ENCODE data around the gene ZNF512B. TPM values are rescaled to one million over a fixed set of nuclear protein-coding genes. Genes with fewer than 3 reads are reported as not detected.
"Not testable (repeated sequence)": the region's sequence is repeated elsewhere in the genome, so short reads cannot be mapped to it uniquely, and the experiment has no call there.

The ZNF512B gene
- total RNA-seq, 2 donors from 2014 or later = 23.7 to 26.8 TPM

- no peaks in the 10 kb centered on the region for H3K9me3 ChIP-seq (ENCODE audit: control insufficient read depth, low read length)
- 96% methylated on average over 13 to 18 of the region's 19 CpGs for WGBS, 2 experiments (ENCODE audit: insufficient coverage in 1 of 2, insufficient read length in 1 of 2)
- H3K4me1 Mint-ChIP-seq = peaks cover 7% of the 10 kb centered on the region
- no peaks in the 10 kb centered on the region for H3K27me3 ChIP-seq (ENCODE audit: control insufficient read depth, insufficient read depth, low read length, poor library complexity, severe bottlenecking)
- no peak overlapping the region for H3K9ac ChIP-seq (ENCODE audit: extremely low read depth, low read length, poor library complexity, severe bottlenecking)
- H3K4me3 Mint-ChIP-seq = no peak overlapping the region
- no peak overlapping the region for H3K27ac ChIP-seq (ENCODE audit: low read depth, low read length)
- TF ChIP-seq, protein P1, sequence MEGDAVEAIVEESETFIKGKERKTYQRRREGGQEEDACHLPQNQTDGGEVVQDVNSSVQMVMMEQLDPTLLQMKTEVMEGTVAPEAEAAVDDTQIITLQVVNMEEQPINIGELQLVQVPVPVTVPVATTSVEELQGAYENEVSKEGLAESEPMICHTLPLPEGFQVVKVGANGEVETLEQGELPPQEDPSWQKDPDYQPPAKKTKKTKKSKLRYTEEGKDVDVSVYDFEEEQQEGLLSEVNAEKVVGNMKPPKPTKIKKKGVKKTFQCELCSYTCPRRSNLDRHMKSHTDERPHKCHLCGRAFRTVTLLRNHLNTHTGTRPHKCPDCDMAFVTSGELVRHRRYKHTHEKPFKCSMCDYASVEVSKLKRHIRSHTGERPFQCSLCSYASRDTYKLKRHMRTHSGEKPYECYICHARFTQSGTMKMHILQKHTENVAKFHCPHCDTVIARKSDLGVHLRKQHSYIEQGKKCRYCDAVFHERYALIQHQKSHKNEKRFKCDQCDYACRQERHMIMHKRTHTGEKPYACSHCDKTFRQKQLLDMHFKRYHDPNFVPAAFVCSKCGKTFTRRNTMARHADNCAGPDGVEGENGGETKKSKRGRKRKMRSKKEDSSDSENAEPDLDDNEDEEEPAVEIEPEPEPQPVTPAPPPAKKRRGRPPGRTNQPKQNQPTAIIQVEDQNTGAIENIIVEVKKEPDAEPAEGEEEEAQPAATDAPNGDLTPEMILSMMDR (conservative IDR thresholded peaks at IDR 0.05) = no peak
- peaks cover 56% of the 10 kb centered on the region for H3K36me3 ChIP-seq (ENCODE audit: control insufficient read depth, insufficient read depth, low read length)
- no peak overlapping the region for H3K4me3 ChIP-seq (ENCODE audit: low read length)
- peaks cover under 1% of the 10 kb centered on the region for H3K4me1 ChIP-seq (ENCODE audit: control insufficient read depth, insufficient read depth, low read length)
- no peaks in the 10 kb centered on the region for H3K27me3 Mint-ChIP-seq (ENCODE audit: insufficient read depth)
- no peak overlapping the region for H3K27ac Mint-ChIP-seq
- DNase-seq = no peak
- peaks cover 61% of the 10 kb centered on the region for H3K36me3 Mint-ChIP-seq (ENCODE audit: low read depth)
- H3K9me3 Mint-ChIP-seq = no peaks in the 10 kb centered on the region
Observed at GRCh38 chr20:63931735-63932134, 38.0 kb downstream of the ZNF512B start.

DNA sequence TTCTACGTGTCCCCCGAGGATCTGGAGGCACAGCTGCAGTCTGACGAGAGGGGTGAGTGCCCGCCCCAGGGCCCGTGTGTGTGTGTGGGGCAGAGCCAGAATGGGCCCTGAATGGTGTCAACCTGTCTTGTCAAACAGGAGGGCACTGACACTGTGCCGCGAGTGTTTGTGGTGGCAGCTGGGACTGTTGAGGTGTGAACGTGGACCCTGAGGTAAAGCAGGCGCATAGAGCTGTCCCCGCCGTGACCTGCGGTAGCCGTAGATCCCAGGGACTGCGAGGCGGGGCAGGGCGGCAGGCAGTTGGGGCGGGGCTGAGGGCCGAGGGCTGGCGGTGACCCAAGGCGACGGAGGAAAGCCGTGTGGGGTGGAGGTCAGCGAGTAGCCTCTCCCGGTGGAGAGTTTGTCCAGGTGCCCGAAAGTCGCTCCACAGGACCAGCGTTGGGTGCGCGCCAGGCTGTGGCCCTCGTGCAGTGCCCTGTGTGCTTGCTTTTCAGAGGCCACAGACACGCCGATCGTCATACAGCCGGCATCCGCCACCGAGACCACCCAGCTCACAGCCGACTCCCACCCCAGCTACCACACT, 38.7 kb downstream of the ZNF512B start:
- Histone ChIP-seq H3K27ac (ENCODE audit: low read depth, low read length) (no peak overlapping the region), H3K27me3 (ENCODE audit: control insufficient read depth, insufficient read depth, low read length, poor library complexity, severe bottlenecking) (no peaks in the 10 kb centered on the region), H3K36me3 (ENCODE audit: control insufficient read depth, insufficient read depth, low read length) (peaks cover 56% of the 10 kb centered on the region), H3K4me3 (ENCODE audit: low read length) (no peak overlapping the region), H3K4me1 (ENCODE audit: control insufficient read depth, insufficient read depth, low read length) (peaks cover 4% of the 10 kb centered on the region), H3K9ac (ENCODE audit: extremely low read depth, low read length, poor library complexity, severe bottlenecking) (no peak overlapping the region), H3K9me3 (ENCODE audit: control insufficient read depth, low read length) (no peaks in the 10 kb centered on the region)
- TF ChIP-seq, protein P1 (conservative IDR thresholded peaks at IDR 0.05) = no peak
- WGBS, 2 experiments (ENCODE audit: insufficient coverage in 1 of 2, insufficient read length in 1 of 2) = 95 to 98% methylated on average over 28 to 37 of the region's 37 CpGs
- Mint-ChIP-seq H3K4me1 (peaks cover 13% of the 10 kb centered on the region), H3K9me3 (no peaks in the 10 kb centered on the region), H3K27ac (no peak overlapping the region), H3K4me3 (no peak overlapping the region), H3K27me3 (ENCODE audit: insufficient read depth) (no peaks in the 10 kb centered on the region), H3K36me3 (ENCODE audit: low read depth) (peaks cover 64% of the 10 kb centered on the region)
- no peak for DNase-seq

DNA sequence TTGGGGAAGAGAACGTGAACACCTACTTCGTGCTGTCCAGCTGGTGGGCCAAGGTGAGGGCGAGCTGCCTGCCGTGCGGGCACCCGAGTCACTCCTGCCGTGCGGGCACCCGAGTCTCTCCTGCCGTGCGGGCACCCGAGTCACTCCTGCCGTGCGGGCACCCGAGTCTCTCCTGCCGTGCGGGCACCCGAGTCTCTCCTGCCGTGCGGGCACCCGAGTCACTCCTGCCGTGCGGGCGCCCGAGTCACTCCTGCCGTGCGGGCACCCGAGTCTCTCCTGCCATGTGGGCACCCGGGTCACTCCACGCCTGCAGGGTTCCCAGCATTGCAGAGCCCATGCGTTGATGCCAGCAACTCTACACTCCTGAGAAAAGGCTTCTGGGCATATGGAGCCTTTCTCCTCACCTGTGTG, 40.3 kb downstream of the ZNF512B start:
- H3K9me3 Mint-ChIP-seq; H3K9me3 ChIP-seq (ENCODE audit: control insufficient read depth, low read length); H3K4me3 Mint-ChIP-seq; H3K27ac Mint-ChIP-seq; H3K4me1 ChIP-seq (ENCODE audit: control insufficient read depth, insufficient read depth, low read length); H3K9ac ChIP-seq (ENCODE audit: extremely low read depth, low read length, poor library complexity, severe bottlenecking); H3K4me3 ChIP-seq (ENCODE audit: low read length); H3K27me3 ChIP-seq (ENCODE audit: control insufficient read depth, insufficient read depth, low read length, poor library complexity, severe bottlenecking); DNase-seq; H3K27me3 Mint-ChIP-seq (ENCODE audit: insufficient read depth); H3K27ac ChIP-seq (ENCODE audit: low read depth, low read length): not testable (repeated sequence)
- Mint-ChIP-seq H3K36me3 (ENCODE audit: low read depth) (peaks cover 63% of the 10 kb centered on the region), H3K4me1 (peaks cover 13% of the 10 kb centered on the region)
- H3K36me3 ChIP-seq (ENCODE audit: control insufficient read depth, insufficient read depth, low read length) = peaks cover 45% of the 10 kb centered on the region
- 99% methylated on average over 31 of the region's 31 CpGs for WGBS, 2 experiments (ENCODE audit: insufficient coverage in 1 of 2, insufficient read length in 1 of 2)

DNA sequence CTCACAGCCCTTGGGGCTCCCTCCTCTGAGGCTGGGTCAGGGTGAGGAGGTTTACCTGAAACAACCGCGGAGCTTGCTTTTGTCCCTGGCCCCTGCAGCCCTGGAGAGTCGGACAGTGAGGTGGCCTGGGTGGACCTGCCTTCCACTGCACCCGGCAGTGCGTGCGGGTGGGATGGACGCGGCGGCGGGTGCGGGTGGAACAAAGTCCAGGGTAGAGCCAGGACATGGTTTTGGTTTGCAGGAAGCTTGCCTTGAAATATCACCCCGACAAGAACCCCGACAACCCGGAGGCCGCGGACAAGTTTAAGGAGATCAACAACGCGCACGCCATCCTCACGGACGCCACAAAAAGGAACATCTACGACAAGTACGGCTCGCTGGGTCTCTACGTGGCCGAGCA, 40.7 kb downstream of the ZNF512B start:
- Histone ChIP-seq H3K4me3 (ENCODE audit: low read length) (no peak overlapping the region), H3K9me3 (ENCODE audit: control insufficient read depth, low read length) (no peaks in the 10 kb centered on the region), H3K36me3 (ENCODE audit: control insufficient read depth, insufficient read depth, low read length) (peaks cover 44% of the 10 kb centered on the region), H3K27ac (ENCODE audit: low read depth, low read length) (no peak overlapping the region), H3K9ac (ENCODE audit: extremely low read depth, low read length, poor library complexity, severe bottlenecking) (no peak overlapping the region), H3K27me3 (ENCODE audit: control insufficient read depth, insufficient read depth, low read length, poor library complexity, severe bottlenecking) (no peaks in the 10 kb centered on the region), H3K4me1 (ENCODE audit: control insufficient read depth, insufficient read depth, low read length) (peaks cover 4% of the 10 kb centered on the region)
- peaks cover 63% of the 10 kb centered on the region for H3K36me3 Mint-ChIP-seq (ENCODE audit: low read depth)
- peaks cover 13% of the 10 kb centered on the region for H3K4me1 Mint-ChIP-seq
- no peaks in the 10 kb centered on the region for H3K27me3 Mint-ChIP-seq (ENCODE audit: insufficient read depth)
- TF ChIP-seq, protein P1 (conservative IDR thresholded peaks at IDR 0.05) = no peak
- H3K4me3 Mint-ChIP-seq = no peak overlapping the region
- H3K9me3 Mint-ChIP-seq = no peaks in the 10 kb centered on the region
- no peak overlapping the region for H3K27ac Mint-ChIP-seq
- 96 to 97% methylated on average over 22 to 26 of the region's 26 CpGs for WGBS, 2 experiments (ENCODE audit: insufficient coverage in 1 of 2, insufficient read length in 1 of 2)
- DNase-seq = no peak

Data from endodermal cell (in vitro differentiated cells).